Hepatocyte (in vitro differentiated cells): ENCODE results near the gene SPIRE1. TPM values are rescaled to one million over a fixed set of nuclear protein-coding genes. Genes with fewer than 3 reads are reported as not detected.

Experiments
- DNase-seq: peaks from one replicate; pipeline ENCODE4 v3.0.0-alpha.2; 2016; ENCODE audit warnings: low spot score
- H2AFZ ChIP-seq: fragments of 200-600 bp; sonication (generic); 2 replicates; pipeline ENCODE4 v1.6.0; 2016; ENCODE audit warnings: antibody characterized with exemption, mild to moderate bottlenecking
- H3K27ac ChIP-seq: fragments of 200-600 bp; sonication (generic); 2 replicates; pipeline ENCODE4 v1.5.1; 2016; ENCODE audit warnings: mild to moderate bottlenecking
- H3K27me3 ChIP-seq: fragments of 200-600 bp; sonication (generic); 2 replicates; pipeline ENCODE4 v1.6.1; 2016
- H3K36me3 ChIP-seq: fragments of 200-600 bp; sonication (generic); replicated peaks from 2 replicates; pipeline ENCODE4 v1.5.1; 2016; ENCODE audit warnings: low read depth; ENCODE audit not compliant: insufficient read depth
- H3K4me1 ChIP-seq: fragments of 200-600 bp; sonication (generic); 2 replicates; pipeline ENCODE4 v1.5.1; 2016; ENCODE audit warnings: mild to moderate bottlenecking, moderate library complexity; ENCODE audit not compliant: insufficient read depth
- H3K4me2 ChIP-seq: fragments of 200-600 bp; sonication (generic); 2 replicates; pipeline ENCODE4 v1.6.0; 2016
- H3K4me3 ChIP-seq: fragments of 200-600 bp; sonication (generic); 2 replicates; pipeline ENCODE4 v1.5.1; 2016; ENCODE audit warnings: mild to moderate bottlenecking
- H3K79me2 ChIP-seq: fragments of 200-600 bp; sonication (generic); 2 replicates; pipeline ENCODE4 v1.6.0; 2017; ENCODE audit warnings: mild to moderate bottlenecking
- H3K9me2 ChIP-seq: fragments of 200-600 bp; sonication (generic); replicated peaks from 2 replicates; pipeline ENCODE4 v1.6.0; 2017; ENCODE audit warnings: mild to moderate bottlenecking; ENCODE audit not compliant: insufficient read depth
- H3K9me3 ChIP-seq: fragments of 200-600 bp; sonication (generic); 2 replicates; pipeline ENCODE4 v1.5.1; 2016; ENCODE audit warnings: low read depth, mild to moderate bottlenecking
- H4K20me1 ChIP-seq: fragments of 200-600 bp; sonication (generic); 2 replicates; pipeline ENCODE4 v1.6.0; 2016; ENCODE audit warnings: mild to moderate bottlenecking; ENCODE audit not compliant: insufficient read depth, poor library complexity, severe bottlenecking
- EZH2 ChIP-seq: fragments of 200-600 bp; sonication (generic); IDR thresholded peaks from 2 replicates; pipeline ENCODE4 v1.6.1; 2016; ENCODE audit warnings: antibody characterized with exemption, mild to moderate bottlenecking, borderline replicate concordance
- EZH2phosphoT487 ChIP-seq: fragments of 200-600 bp; sonication (generic); IDR thresholded peaks from one replicate; pipeline ENCODE4 v1.6.1; 2018; ENCODE audit warnings: antibody characterized with exemption, mild to moderate bottlenecking, low read depth, moderate library complexity; ENCODE audit not compliant: unreplicated experiment, severe bottlenecking
- WGBS: methylation state at CpG from one replicate; pipeline ENCODE4 v1.1.6; 2016; ENCODE audit warnings: low lambda C conversion rate; ENCODE audit errors: missing lambda C conversion rate; 5-methylcytosine and 5-hydroxymethylcytosine counted together
- polyA plus RNA-seq: library from polyadenylated mRNA; unstranded; fragments of >200 nt; fragmentation: Nextera tagmentation; extraction: Ambion mirVana; gene quantifications from 2 replicates; pipeline ENCODE4 v1.2.1, GENCODE V29; 2016
- total RNA-seq: library from RNA; depleted of rRNA; stranded (reverse); fragments of >200 nt; gene quantifications from 2 replicates; pipeline ENCODE4 v1.2.3, GENCODE V29; 2014
- TF ChIP-seq, protein P1 (sequence below): fragments of 200-600 bp; sonication (generic); IDR thresholded peaks from 2 replicates; pipeline ENCODE4 v1.5.1; 2016; ENCODE audit warnings: antibody characterized with exemption, mild to moderate bottlenecking; ENCODE audit not compliant: poor library complexity

Gene SPIRE1
- total and polyA plus RNA-seq, 2 experiments from 2014 or later, result 13.1 to 18.9 TPM

- no peaks in the 10 kb centered on the region for H3K9me3 ChIP-seq
- TF ChIP-seq EZH2 (no peak), EZH2phosphoT487 (no peak)
- TF ChIP-seq, protein P1, sequence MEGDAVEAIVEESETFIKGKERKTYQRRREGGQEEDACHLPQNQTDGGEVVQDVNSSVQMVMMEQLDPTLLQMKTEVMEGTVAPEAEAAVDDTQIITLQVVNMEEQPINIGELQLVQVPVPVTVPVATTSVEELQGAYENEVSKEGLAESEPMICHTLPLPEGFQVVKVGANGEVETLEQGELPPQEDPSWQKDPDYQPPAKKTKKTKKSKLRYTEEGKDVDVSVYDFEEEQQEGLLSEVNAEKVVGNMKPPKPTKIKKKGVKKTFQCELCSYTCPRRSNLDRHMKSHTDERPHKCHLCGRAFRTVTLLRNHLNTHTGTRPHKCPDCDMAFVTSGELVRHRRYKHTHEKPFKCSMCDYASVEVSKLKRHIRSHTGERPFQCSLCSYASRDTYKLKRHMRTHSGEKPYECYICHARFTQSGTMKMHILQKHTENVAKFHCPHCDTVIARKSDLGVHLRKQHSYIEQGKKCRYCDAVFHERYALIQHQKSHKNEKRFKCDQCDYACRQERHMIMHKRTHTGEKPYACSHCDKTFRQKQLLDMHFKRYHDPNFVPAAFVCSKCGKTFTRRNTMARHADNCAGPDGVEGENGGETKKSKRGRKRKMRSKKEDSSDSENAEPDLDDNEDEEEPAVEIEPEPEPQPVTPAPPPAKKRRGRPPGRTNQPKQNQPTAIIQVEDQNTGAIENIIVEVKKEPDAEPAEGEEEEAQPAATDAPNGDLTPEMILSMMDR, result no peak
- H3K27me3 ChIP-seq, result no peaks in the 10 kb centered on the region
- no peaks in the 10 kb centered on the region for H4K20me1 ChIP-seq
- no peak overlapping the region for H3K27ac ChIP-seq
- no peaks in the 10 kb centered on the region for H3K36me3 ChIP-seq
- no peaks in the 10 kb centered on the region for H3K9me2 ChIP-seq
- WGBS, result 93% methylated on average over 3 of the region's 3 CpGs
- H3K4me2 ChIP-seq, result no peak overlapping the region
- no peak for DNase-seq
- no peak overlapping the region for H2AFZ ChIP-seq
- no peak overlapping the region for H3K4me3 ChIP-seq
- H3K79me2 ChIP-seq, result peaks cover 54% of the 10 kb centered on the region
- peaks cover 8% of the 10 kb centered on the region for H3K4me1 ChIP-seq
Observed at GRCh38 chr18:12637393-12637792, 20.5 kb downstream of the SPIRE1 start.

- H3K27me3 ChIP-seq, result no peaks in the 10 kb centered on the region
- H2AFZ ChIP-seq, result no peak overlapping the region
- no peaks in the 10 kb centered on the region for H4K20me1 ChIP-seq
- H3K27ac ChIP-seq, result no peak overlapping the region
- TF ChIP-seq EZH2phosphoT487, result no peak
- TF ChIP-seq EZH2, result no peak
- DNase-seq, result no peak
- H3K4me3 ChIP-seq, result no peak overlapping the region
- H3K9me3 ChIP-seq, result no peaks in the 10 kb centered on the region
- no peaks in the 10 kb centered on the region for H3K9me2 ChIP-seq
- 79% methylated on average over 6 of the region's 6 CpGs for WGBS
- H3K36me3 ChIP-seq, result no peaks in the 10 kb centered on the region
- no peaks in the 10 kb centered on the region for H3K4me1 ChIP-seq
- no peak overlapping the region for H3K4me2 ChIP-seq
- peaks cover 17% of the 10 kb centered on the region for H3K79me2 ChIP-seq
Observed at GRCh38 chr18:12631831-12632477, 26.0 kb downstream of the SPIRE1 start.

DNA sequence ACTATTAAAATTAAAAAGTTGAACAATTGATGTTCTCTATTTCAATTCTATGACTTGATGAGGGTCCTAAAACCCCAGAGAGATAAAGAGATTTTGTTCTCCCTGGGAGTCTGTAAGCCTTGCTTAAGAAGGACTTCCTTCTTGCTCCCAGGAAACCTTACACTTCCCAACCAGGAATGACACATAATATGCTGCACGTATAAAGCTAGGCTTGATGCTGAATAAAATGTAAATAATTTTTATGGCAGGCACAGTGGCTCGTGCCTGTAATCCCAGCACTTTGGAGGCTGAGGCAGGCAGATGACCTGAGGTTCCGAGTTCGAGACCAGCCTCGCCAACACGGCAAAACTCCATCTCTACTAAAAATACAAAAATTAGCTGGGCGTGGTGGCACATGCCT is 27.8 kb downstream of the SPIRE1 start:
- 87% methylated on average over 7 of the region's 7 CpGs for WGBS

More for the DNA sequence above, 27.8 kb downstream of the SPIRE1 start:
- H4K20me1 ChIP-seq, result no peaks in the 10 kb centered on the region
- no peaks in the 10 kb centered on the region for H3K9me3 ChIP-seq
- H3K4me1 ChIP-seq, result no peaks in the 10 kb centered on the region
- H2AFZ ChIP-seq, result no peak overlapping the region
- no peak overlapping the region for H3K4me3 ChIP-seq
- H3K36me3 ChIP-seq, result no peaks in the 10 kb centered on the region
- DNase-seq, result no peak
- no peaks in the 10 kb centered on the region for H3K27me3 ChIP-seq
- H3K27ac ChIP-seq, result no peak overlapping the region
- no peaks in the 10 kb centered on the region for H3K9me2 ChIP-seq
- H3K79me2 ChIP-seq, result peaks cover 4% of the 10 kb centered on the region
- TF ChIP-seq, protein P1, result no peak
- TF ChIP-seq EZH2phosphoT487, result no peak
- no peak for TF ChIP-seq EZH2
- H3K4me2 ChIP-seq, result no peak overlapping the region
